ENCODE measurements around the gene IYD. TPM values are rescaled to one million over a fixed set of nuclear protein-coding genes. Genes with fewer than 3 reads are reported as not detected.
"Not testable (repeated sequence)": the region's sequence is repeated elsewhere in the genome, so short reads cannot be mapped to it uniquely, and the experiment has no call there.

IYD gene
- total and polyA plus RNA-seq, 9 donors = 0.07 to 0.57 (median 0.21) TPM; not detected in 5

DNA sequence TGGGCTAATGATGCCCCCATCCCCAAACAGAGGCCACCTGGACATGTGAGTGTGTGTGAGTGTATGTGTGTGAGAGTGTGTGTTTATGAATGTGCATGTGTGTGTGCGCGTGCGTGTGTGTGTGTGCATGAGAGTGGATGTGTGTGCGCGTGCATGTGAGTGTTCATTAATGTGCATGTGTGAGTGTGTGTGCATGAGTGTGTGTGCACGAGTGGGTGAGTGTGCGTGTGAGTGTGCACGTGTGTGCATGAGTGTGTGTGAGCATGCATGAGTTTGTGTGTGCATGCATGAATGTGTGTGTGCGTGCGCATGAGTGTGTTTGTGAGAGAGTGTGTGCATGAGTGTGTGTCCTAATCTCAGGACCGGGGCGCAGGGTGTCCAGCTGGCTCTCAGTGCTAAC lies 1.3 kb downstream of the IYD start:
- no peak for DNase-seq
- Histone ChIP-seq H3K27ac (ENCODE audit: low read length) (no peak overlapping the region), H3K4me1 (ENCODE audit: control insufficient read depth, insufficient read depth, low read length) (peaks cover 5% of the 10 kb centered on the region), H3K4me3 (ENCODE audit: low read length) (no peak overlapping the region), H3K36me3 (ENCODE audit: control insufficient read depth, insufficient read depth, low read length) (no peaks in the 10 kb centered on the region), H3K27me3 (ENCODE audit: control insufficient read depth, insufficient read depth, low read length) (no peaks in the 10 kb centered on the region), H3K9me3 (replicated peaks; ENCODE audit: control insufficient read depth, low read depth, low read length) (no peaks in the 10 kb centered on the region)
- 70% methylated on average over 12 of the region's 12 CpGs for WGBS (ENCODE audit: insufficient coverage)

DNA sequence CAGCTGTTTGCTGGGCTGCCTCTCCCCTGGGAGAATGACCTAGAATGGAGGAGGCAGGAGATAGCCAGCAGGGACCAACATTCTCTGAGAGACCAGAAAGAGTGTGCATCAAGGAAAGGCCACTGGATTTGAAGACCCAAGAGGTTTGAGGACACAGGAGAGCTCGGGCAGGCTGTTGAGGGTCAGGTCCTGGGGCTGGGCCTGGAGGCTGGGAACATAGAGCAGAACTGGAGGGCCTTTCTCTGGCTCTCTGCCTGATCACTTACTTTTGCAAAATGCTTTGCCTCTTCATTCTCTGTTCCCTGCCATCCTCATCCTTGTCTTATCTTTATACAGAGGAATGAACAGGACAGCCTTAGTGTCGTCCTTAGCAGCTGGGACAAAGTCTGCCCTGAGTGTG lies 2.5 kb downstream of the IYD start:
- peaks cover 3% of the 10 kb centered on the region for H3K4me1 ChIP-seq (ENCODE audit: control insufficient read depth, insufficient read depth, low read length)
- no peak overlapping the region for H3K27ac ChIP-seq (ENCODE audit: low read length)
- no peak overlapping the region for H3K4me3 ChIP-seq (ENCODE audit: low read length)
- no peaks in the 10 kb centered on the region for H3K36me3 ChIP-seq (ENCODE audit: control insufficient read depth, insufficient read depth, low read length)
- H3K9me3 ChIP-seq (replicated peaks; ENCODE audit: control insufficient read depth, low read depth, low read length) = no peaks in the 10 kb centered on the region
- WGBS (ENCODE audit: insufficient coverage) = 64% methylated on average over 1 of the region's 2 CpGs
- DNase-seq = no peak
- no peaks in the 10 kb centered on the region for H3K27me3 ChIP-seq (ENCODE audit: control insufficient read depth, insufficient read depth, low read length)

DNA sequence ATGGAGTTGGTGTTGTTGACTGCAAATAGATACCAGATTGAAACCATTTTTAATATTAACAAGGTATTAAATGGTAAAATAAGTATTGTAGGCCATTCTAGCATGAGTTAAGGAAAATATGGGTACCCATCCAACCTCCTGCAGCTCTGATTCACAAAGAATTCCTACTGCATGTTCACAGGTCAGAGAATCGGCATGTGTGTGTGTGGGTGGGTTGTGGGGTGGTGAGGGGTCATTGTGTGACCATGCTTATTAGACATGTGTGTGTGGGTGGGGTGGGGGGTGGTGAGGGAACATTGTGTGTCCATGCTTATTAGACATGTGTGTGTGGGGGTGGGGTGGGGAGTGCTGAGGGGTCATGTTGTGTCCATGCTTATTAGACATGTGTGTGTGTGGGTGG lies 3.2 kb downstream of the IYD start:
- no peaks in the 10 kb centered on the region for H3K27me3 ChIP-seq (ENCODE audit: control insufficient read depth, insufficient read depth, low read length)
- no peaks in the 10 kb centered on the region for H3K36me3 ChIP-seq (ENCODE audit: control insufficient read depth, insufficient read depth, low read length)
- H3K9me3 ChIP-seq (replicated peaks; ENCODE audit: control insufficient read depth, low read depth, low read length) = no peaks in the 10 kb centered on the region
- DNase-seq = no peak
- no peak overlapping the region for H3K4me3 ChIP-seq (ENCODE audit: low read length)
- no CpG with 5 or more reads among the region's 1 CpG for WGBS (ENCODE audit: insufficient coverage)
- H3K4me1 ChIP-seq (ENCODE audit: control insufficient read depth, insufficient read depth, low read length) = peaks cover 3% of the 10 kb centered on the region
- no peak overlapping the region for H3K27ac ChIP-seq (ENCODE audit: low read length)

DNA sequence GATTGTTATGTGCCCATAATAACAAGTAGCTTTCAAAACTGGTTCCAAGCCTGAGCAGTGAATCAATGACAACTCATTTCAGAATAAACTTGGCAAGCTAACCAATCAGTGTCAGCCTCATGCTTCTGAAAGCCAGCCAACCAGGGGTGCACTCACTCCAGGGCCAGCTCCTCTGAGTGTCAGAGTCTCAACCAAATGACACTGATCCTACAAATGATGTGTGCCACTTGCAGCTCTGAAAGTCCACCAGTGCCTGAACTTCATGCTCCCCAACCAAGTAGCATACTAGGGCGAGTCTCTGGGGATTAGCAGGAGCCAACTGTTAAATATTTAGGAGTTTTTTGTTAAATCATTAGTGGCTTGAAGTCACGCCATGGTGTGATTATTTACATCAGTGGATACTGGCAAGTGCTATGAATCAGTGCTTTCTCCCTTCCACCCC lies 4.5 kb downstream of the IYD start:
- Histone ChIP-seq H3K4me3 (ENCODE audit: low read length) (no peak overlapping the region), H3K36me3 (ENCODE audit: control insufficient read depth, insufficient read depth, low read length) (no peaks in the 10 kb centered on the region), H3K27me3 (ENCODE audit: control insufficient read depth, insufficient read depth, low read length) (no peaks in the 10 kb centered on the region), H3K9me3 (replicated peaks; ENCODE audit: control insufficient read depth, low read depth, low read length) (no peaks in the 10 kb centered on the region), H3K27ac (ENCODE audit: low read length) (no peak overlapping the region), H3K4me1 (ENCODE audit: control insufficient read depth, insufficient read depth, low read length) (peaks cover 3% of the 10 kb centered on the region)
- no CpG with 5 or more reads among the region's 2 CpGs for whole genome bisulfite sequencing (ENCODE audit: insufficient coverage)
- no peak for DNase-seq

DNA sequence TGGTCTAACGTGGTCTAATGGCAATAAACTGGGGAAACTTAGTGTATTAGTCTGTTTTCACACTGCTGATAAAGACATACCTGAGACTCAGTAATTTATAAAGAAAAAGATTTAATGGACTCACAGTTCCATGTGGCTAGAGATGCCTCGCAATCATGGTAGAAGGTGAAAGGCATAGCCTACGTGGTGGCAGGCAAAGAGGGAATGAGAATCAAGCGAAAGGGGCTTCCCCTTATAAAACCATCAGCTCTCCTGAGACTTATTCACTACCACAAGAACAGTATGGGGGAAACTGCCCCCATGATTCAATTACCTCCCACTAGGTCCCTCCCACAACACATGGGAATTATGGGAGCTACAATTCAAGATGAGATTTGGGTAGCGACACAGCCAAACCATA lies 5.5 kb downstream of the IYD start:
- H3K27ac ChIP-seq (ENCODE audit: low read length); H3K4me1 ChIP-seq (ENCODE audit: control insufficient read depth, insufficient read depth, low read length); H3K27me3 ChIP-seq (ENCODE audit: control insufficient read depth, insufficient read depth, low read length); H3K9me3 ChIP-seq (replicated peaks; ENCODE audit: control insufficient read depth, low read depth, low read length); DNase-seq; H3K36me3 ChIP-seq (ENCODE audit: control insufficient read depth, insufficient read depth, low read length); H3K4me3 ChIP-seq (ENCODE audit: low read length): not testable (repeated sequence)
- 75% methylated on average over 1 of the region's 5 CpGs for WGBS (ENCODE audit: insufficient coverage)

DNA sequence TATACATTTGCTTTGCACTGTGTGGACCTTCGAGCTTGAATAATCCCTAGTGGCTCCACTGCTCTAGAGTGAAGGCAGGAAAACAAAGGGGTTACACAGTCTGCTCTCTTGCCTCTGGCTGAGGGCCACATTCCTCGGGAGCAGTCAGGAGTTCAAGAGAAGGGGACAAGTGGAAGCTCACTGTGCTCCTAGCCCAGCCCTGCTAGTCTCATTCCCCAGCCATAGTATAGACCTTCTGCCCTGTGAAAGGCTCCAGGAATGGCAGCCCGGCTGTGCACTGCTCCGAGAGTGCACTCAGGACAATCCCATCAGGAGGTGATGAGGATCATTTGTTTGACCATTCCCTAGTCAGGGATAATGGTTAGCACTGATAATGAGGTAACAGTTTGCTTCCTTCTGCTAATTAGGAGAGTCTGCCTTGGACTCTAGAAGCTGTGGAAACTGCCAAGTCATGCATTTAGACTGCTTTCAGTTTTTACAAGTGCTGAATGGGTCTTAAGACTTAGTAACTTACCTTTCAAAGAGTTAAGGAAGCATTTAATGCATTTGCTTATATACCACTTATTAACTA lies 8.5 kb downstream of the IYD start:
- no peak overlapping the region for H3K27ac ChIP-seq (ENCODE audit: low read length)
- no peaks in the 10 kb centered on the region for H3K36me3 ChIP-seq (ENCODE audit: control insufficient read depth, insufficient read depth, low read length)
- no peak overlapping the region for H3K4me3 ChIP-seq (ENCODE audit: low read length)
- peak; percentile 71 for DNase-seq
- H3K27me3 ChIP-seq (ENCODE audit: control insufficient read depth, insufficient read depth, low read length) = no peaks in the 10 kb centered on the region
- WGBS (ENCODE audit: insufficient coverage) = 18% methylated on average over 3 of the region's 4 CpGs
- no peaks in the 10 kb centered on the region for H3K9me3 ChIP-seq (replicated peaks; ENCODE audit: control insufficient read depth, low read depth, low read length)
- peaks cover 3% of the 10 kb centered on the region for H3K4me1 ChIP-seq (ENCODE audit: control insufficient read depth, insufficient read depth, low read length)

DNA sequence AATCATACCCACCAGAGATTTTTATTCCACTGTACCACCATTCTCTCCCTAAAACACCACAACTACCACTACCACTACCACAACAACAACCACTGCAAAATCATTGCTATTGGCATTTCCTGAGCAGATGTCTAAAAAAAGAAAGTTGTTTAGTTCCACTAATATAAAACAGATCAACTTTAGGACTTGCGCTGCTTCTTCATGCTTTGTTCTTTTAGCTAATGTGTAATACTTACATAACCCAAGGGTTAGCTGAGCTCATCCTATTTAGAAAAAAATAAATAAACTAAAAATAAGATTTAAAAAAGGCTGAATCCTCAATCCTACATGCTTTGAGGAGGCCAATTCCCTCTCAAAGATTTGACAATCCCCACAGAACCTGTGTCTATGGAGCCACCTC lies 11.4 kb downstream of the IYD start:
- H3K4me3 ChIP-seq (ENCODE audit: low read length) = no peak overlapping the region
- no peaks in the 10 kb centered on the region for H3K4me1 ChIP-seq (ENCODE audit: control insufficient read depth, insufficient read depth, low read length)
- no peaks in the 10 kb centered on the region for H3K9me3 ChIP-seq (replicated peaks; ENCODE audit: control insufficient read depth, low read depth, low read length)
- DNase-seq = peak; percentile 14
- WGBS (ENCODE audit: insufficient coverage) = no CpG with 5 or more reads among the region's 1 CpG
- no peaks in the 10 kb centered on the region for H3K36me3 ChIP-seq (ENCODE audit: control insufficient read depth, insufficient read depth, low read length)
- no peak overlapping the region for H3K27ac ChIP-seq (ENCODE audit: low read length)
- H3K27me3 ChIP-seq (ENCODE audit: control insufficient read depth, insufficient read depth, low read length) = no peaks in the 10 kb centered on the region

DNA sequence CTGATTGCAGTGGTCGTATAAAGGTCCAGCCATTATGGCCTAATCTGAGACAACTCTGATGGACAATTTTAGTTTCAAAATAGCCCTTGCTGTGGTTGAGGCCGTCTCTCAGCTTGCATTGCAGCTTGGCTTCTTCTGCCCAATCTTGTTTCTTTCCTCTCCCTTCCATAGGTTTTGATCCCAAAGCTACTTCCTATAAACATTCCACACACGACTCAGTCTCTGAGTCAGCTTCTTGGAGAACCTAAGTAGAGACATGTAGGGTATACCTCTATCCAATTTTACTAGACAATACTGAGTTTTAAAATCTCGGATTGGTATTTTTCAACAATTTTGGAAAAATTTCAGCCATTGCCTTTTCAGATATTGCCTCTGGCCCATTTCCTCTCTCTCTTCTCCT lies 13.4 kb downstream of the IYD start:
- no peak for DNase-seq
- Histone ChIP-seq H3K27ac (ENCODE audit: low read length) (no peak overlapping the region), H3K9me3 (replicated peaks; ENCODE audit: control insufficient read depth, low read depth, low read length) (no peaks in the 10 kb centered on the region), H3K4me1 (ENCODE audit: control insufficient read depth, insufficient read depth, low read length) (no peaks in the 10 kb centered on the region), H3K27me3 (ENCODE audit: control insufficient read depth, insufficient read depth, low read length) (no peaks in the 10 kb centered on the region), H3K36me3 (ENCODE audit: control insufficient read depth, insufficient read depth, low read length) (no peaks in the 10 kb centered on the region), H3K4me3 (ENCODE audit: low read length) (no peak overlapping the region)
- WGBS (ENCODE audit: insufficient coverage) = 87% methylated on average over 4 of the region's 4 CpGs

DNA sequence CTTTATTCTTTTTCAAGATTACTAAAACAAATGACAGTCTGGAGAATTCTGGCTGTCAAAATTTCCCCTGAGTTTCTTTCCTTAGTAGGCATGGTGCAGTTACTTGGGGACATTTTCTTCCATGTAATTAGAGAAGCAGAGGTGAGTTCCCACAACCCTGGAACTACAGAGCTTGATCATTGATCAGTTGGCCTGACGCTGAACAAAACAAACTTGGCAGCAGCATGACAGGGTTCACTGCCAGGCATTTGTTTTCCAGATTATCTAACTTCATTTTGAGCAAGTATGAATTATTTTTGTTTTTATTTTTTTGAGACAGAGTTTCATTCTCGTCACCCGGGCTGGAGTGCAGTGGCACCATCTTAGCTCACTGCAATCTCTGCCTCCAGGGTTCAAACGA lies 22.6 kb downstream of the IYD start:
- no peaks in the 10 kb centered on the region for H3K4me1 ChIP-seq (ENCODE audit: control insufficient read depth, insufficient read depth, low read length)
- no peak for DNase-seq
- no peaks in the 10 kb centered on the region for H3K36me3 ChIP-seq (ENCODE audit: control insufficient read depth, insufficient read depth, low read length)
- no peak overlapping the region for H3K4me3 ChIP-seq (ENCODE audit: low read length)
- H3K27ac ChIP-seq (ENCODE audit: low read length) = no peak overlapping the region
- peaks cover 3% of the 10 kb centered on the region for H3K27me3 ChIP-seq (ENCODE audit: control insufficient read depth, insufficient read depth, low read length)
- H3K9me3 ChIP-seq (replicated peaks; ENCODE audit: control insufficient read depth, low read depth, low read length) = no peaks in the 10 kb centered on the region
- WGBS (ENCODE audit: insufficient coverage) = 70% methylated on average over 4 of the region's 4 CpGs

DNA sequence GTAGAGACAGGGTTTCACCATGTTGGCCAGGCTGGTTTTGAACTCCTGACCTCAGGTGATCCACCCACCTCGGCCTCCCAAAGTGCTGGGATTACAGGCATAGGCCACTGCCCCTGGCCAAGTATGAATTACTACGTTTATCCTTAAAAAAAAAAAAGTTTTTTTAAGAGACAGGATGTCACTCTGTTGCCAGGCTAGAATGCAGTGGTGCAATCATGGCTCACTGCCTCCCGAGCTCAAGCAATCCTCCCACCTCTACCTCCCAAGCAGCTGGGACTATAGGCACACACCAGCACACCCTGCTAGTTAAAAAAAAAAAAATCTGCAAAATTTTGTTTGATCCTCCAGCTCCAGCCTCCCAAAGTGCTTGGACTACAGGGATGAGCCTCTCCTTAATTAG lies 23.1 kb downstream of the IYD start:
- H3K27me3 ChIP-seq (ENCODE audit: control insufficient read depth, insufficient read depth, low read length) = peaks cover 3% of the 10 kb centered on the region
- H3K27ac ChIP-seq (ENCODE audit: low read length) = no peak overlapping the region
- no peaks in the 10 kb centered on the region for H3K36me3 ChIP-seq (ENCODE audit: control insufficient read depth, insufficient read depth, low read length)
- no peak for DNase-seq
- H3K9me3 ChIP-seq (replicated peaks; ENCODE audit: control insufficient read depth, low read depth, low read length) = no peaks in the 10 kb centered on the region
- 86% methylated on average over 1 of the region's 3 CpGs for WGBS (ENCODE audit: insufficient coverage)
- H3K4me3 ChIP-seq (ENCODE audit: low read length) = no peak overlapping the region
- H3K4me1 ChIP-seq (ENCODE audit: control insufficient read depth, insufficient read depth, low read length) = no peaks in the 10 kb centered on the region

Data from muscle of leg (tissue), 11 donors.